Measurements from ENCODE around the gene KRT81.
A peak's percentile ranks its signal among the peaks of the same experiment; 100 is the strongest.
"Not testable (repeated sequence)": the region's sequence is repeated elsewhere in the genome, so short reads cannot be mapped to it uniquely, and the experiment has no call there.

The KRT81 gene

DNA sequence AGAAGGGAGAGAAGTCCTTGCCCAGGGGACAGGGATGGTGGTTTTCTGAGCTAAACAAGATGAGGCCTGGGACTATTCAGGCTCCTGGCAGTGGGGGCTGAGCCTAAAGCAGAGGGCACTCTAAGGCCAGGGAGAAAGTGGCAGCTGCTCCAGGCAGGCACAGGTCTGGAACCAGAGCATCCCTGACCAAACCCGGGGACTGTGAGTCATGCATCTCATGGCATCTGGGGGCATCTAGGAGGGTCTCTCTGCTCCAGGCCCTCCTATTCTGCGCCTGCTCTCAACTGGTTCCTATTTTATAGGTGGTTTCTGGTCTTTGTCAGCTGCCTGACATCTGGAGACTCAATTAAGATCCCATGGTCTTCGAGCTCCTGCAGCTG lies 46.7 kb downstream of the KRT81 start:
- in situ Hi-C loops (cut with MboI; ENCODE audit: low pct_unique_long_range_greater_than_20kb, low sequenced_read_pairs, unreplicated experiment): no loop called here
- DNase-seq (ENCODE audit: low spot score): no peak
- TF ChIP-seq, protein P1, sequence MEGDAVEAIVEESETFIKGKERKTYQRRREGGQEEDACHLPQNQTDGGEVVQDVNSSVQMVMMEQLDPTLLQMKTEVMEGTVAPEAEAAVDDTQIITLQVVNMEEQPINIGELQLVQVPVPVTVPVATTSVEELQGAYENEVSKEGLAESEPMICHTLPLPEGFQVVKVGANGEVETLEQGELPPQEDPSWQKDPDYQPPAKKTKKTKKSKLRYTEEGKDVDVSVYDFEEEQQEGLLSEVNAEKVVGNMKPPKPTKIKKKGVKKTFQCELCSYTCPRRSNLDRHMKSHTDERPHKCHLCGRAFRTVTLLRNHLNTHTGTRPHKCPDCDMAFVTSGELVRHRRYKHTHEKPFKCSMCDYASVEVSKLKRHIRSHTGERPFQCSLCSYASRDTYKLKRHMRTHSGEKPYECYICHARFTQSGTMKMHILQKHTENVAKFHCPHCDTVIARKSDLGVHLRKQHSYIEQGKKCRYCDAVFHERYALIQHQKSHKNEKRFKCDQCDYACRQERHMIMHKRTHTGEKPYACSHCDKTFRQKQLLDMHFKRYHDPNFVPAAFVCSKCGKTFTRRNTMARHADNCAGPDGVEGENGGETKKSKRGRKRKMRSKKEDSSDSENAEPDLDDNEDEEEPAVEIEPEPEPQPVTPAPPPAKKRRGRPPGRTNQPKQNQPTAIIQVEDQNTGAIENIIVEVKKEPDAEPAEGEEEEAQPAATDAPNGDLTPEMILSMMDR (IDR thresholded peaks at IDR 0.05; ENCODE audit: extremely low read depth, insufficient read depth, missing control alignments): no peak

DNA sequence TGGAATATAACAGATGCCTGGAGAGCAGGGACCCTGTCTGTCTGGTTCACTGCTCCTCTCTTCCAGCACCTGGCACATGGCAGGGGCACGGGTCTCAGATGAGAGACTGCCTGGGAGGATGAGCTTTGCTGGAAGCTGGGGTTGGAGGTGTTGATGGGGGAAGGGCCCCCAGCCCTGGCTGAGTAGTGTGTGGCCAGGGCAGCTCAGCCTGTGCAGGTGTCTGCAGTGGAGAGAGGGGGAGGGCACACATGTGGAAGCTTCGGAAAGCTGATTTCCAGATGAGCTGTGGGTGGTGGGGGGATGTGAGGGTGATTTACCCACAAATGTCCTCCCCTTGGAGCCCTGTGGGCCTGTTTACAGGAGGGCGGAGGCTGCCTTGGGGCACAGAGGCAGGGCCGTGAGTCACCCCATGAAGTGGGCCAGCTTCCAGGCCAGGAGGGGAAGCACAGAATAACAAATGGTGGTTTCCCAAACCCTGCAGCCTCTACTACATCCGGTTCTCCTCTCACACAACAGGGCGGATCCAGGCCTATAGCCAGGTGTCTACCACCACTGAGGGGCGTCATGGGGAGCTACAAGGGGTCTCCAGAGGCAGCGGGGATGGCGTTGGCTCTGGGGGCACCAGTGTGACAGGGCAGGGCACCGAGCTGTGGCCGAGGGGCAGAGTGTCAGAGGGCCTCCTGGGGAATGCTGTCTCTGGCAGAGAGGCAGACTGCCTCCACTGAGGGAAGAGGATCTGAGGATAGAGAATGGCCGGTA lies 47.3 kb downstream of the KRT81 start:
- TF ChIP-seq, protein P1 (IDR thresholded peaks at IDR 0.05; ENCODE audit: extremely low read depth, insufficient read depth, missing control alignments): peak; percentile 19
- in situ Hi-C loops (cut with MboI; ENCODE audit: low pct_unique_long_range_greater_than_20kb, low sequenced_read_pairs, unreplicated experiment): no loop called here
- DNase-seq (ENCODE audit: low spot score): peak; percentile 92

DNA sequence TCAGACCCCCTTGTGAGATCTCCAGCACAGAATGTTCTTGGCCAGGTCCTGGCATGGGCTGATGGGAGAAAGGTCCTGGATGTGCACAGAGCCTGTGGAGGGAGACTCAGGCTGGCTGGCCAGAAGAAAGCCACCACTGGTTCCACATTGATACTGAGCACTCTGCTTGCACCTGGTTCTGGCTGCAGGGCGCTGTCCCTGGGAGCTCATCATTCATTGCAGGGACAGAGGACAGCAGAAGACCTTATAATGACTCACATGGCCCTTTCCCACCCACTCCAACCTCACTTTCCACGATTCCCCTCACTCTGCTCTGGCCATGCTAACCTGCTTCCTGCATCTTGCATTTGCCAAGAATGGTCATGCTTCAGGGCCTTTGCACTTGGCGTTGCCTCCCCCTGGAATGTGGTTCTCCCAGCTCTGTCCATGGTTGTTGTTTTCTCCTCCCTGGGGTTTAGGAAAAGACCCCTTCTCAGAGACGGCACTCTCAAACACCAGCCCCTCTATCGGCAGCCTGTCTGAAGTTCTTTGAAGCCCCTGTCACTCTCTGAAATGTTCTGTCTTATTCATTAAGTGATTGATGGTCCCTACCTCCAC lies 48.0 kb downstream of the KRT81 start:
- in situ Hi-C loops (cut with MboI; ENCODE audit: low pct_unique_long_range_greater_than_20kb, low sequenced_read_pairs, unreplicated experiment): no loop called here
- DNase-seq (ENCODE audit: low spot score): peak; percentile 18
- TF ChIP-seq, protein P1 (IDR thresholded peaks at IDR 0.05; ENCODE audit: extremely low read depth, insufficient read depth, missing control alignments): no peak

DNA sequence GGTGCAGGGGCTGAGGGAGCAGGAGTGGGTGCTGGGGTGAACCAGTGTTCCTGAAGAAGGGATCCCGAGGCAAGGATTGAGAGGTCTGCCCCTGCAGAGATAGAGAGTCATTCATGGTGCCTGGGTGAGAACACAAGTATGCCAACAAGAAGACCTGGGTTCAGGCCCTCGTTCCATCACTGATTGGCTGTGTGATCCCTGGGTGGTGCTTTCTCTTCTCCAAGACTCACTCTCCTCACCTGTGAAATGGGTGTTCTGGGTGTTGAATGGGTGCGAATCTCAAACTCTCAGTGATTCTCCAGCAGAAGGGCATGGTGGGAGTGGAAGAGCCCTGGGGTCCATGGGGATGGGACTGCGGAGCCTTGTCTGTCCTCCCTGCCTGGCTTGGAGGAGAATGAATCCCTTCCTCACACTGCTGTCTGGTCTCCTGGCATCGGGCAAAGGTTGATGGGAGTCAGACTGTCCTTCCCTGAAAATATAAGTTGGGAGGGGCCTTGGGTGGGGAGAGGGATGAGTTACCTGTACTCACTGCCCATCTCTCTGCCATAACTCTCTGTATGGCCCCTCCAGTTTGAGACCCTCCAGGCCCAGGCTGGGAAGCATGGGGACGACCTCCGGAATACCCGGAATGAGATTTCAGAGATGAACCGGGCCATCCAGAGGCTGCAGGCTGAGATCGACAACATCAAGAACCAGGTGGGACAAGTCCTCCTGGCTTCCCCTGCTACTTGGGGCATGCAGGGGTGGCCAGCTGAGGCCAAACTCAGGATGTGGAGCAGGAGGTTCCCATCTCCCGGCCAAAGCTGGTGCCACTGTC lies 48.7 kb downstream of the KRT81 start:
- DNase-seq (ENCODE audit: low spot score): peak; percentile 11
- TF ChIP-seq, protein P1 (IDR thresholded peaks at IDR 0.05; ENCODE audit: extremely low read depth, insufficient read depth, missing control alignments): no peak

DNA sequence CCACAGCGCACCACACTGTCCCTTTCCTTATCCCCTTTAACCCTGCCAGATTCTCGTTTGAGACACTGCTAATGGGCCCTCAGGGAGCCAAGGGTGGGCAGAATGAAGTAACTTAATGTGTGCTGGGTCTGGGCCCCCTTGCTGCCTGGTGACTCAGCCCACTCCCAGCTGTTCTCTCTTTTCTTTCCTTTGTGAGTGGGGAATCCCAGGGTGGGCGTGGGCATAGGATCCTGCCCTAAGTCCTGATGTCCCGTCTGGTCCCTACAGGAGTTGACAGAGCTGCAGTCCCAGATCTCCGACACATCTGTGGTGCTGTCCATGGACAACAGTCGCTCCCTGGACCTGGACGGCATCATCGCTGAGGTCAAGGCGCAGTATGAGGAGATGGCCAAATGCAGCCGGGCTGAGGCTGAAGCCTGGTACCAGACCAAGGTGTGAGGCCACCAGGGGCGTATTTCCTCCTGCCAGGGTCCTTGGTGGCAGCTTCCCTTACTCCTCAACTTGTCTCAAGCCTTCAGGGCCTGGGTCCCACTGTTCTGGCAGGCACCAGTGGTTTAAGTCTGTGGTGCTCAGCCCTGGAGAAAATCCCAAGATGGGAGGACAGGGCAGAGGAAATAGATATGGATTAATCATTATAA lies 50.0 kb downstream of the KRT81 start:
- in situ Hi-C loops (cut with MboI; ENCODE audit: low pct_unique_long_range_greater_than_20kb, low sequenced_read_pairs, unreplicated experiment): no loop called here
- DNase-seq (ENCODE audit: low spot score): no peak

More for the DNA sequence above, 48.7 kb downstream of the KRT81 start:
- in situ Hi-C loops (cut with MboI; ENCODE audit: low pct_unique_long_range_greater_than_20kb, low sequenced_read_pairs, unreplicated experiment): no loop called here

DNA sequence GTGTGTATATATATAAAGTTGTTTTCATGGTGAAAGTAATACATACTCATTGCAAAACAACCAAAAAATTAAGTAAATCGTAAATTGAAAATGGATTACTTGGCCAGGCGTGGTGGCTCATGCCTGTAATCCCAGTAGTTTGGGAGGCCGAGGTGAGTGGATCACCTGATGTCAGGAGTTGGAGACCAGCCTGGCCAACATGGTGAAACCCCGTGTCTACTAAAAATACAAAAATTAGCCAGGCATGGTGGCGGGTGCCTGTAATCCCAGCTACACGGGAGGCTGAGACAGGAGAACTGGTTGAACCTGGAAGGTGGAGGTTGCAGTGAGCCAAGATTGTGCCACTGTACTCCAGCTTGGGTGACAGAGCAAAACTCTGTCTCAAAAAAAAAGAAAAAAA lies 51.1 kb downstream of the KRT81 start:
- DNase-seq (ENCODE audit: low spot score); in situ Hi-C loops (cut with MboI; ENCODE audit: low pct_unique_long_range_greater_than_20kb, low sequenced_read_pairs, unreplicated experiment): not testable (repeated sequence)

More for the DNA sequence above, 50.0 kb downstream of the KRT81 start:
- TF ChIP-seq, protein P1 (IDR thresholded peaks at IDR 0.05; ENCODE audit: extremely low read depth, insufficient read depth, missing control alignments): no peak
